Gastroesophageal sphincter (tissue), 3 donors: ENCODE measurements around the gene RBBP4.

Experiments
- CTCF ChIP-seq, 4 experiments: fragments of 200-600 bp in 2 of 4; fragments of 450-650 bp in 2 of 4; sonication (generic) in 1 of 4; IDR thresholded peaks; one replicate each; pipeline ENCODE4 v1.5.1; 2017 to 2019; ENCODE audit warnings: antibody characterized with exemption in 4 of 4, mild to moderate bottlenecking in 2 of 4, moderate library complexity in 2 of 4
- EP300 ChIP-seq: sonication (generic); formaldehyde crosslinking; IDR thresholded peaks from one replicate; pipeline ENCODE4 v1.6.1; 2017; ENCODE audit warnings: antibody characterized with exemption, mild to moderate bottlenecking
- POLR2A ChIP-seq, 2 donors: fragments of 450-650 bp; IDR thresholded peaks; one replicate each; pipeline ENCODE4 v1.6.1; 2017; ENCODE audit warnings: antibody characterized with exemption in 2 of 2, mild to moderate bottlenecking in 2 of 2, moderate library complexity in 1 of 2

- no peak for TF ChIP-seq CTCF (IDR thresholded peaks at IDR 0.05)
- no peak for TF ChIP-seq EP300
- no peak for TF ChIP-seq POLR2A (IDR thresholded peaks at IDR 0.05)
Measured at GRCh38 chr1:32644426-32644825, 6.6 kb upstream of the RBBP4 start.
